HG03103 (cell line): ENCODE data around the gene EBF3.
A peak's percentile ranks its signal among the peaks of the same experiment; 100 is the strongest.

Experiments
- ATAC-seq: cut with Tn5 transposase; IDR thresholded peaks from one replicate; pipeline ENCODE4 v1.9.1; 2021; ENCODE audit warnings: low read depth; ENCODE audit not compliant: unreplicated experiment

The EBF3 gene

GRCh38 chr10:129893104-129894089 lies 70.7 kb downstream of the EBF3 start:
- no peak for ATAC-seq

GRCh38 chr10:129892548-129893052 lies 71.5 kb downstream of the EBF3 start:
- ATAC-seq, result no peak

- no peak for ATAC-seq
Measured at GRCh38 chr10:129891806-129892205, 72.3 kb downstream of the EBF3 start.

- ATAC-seq, result no peak
Measured at GRCh38 chr10:129890170-129890569, 73.9 kb downstream of the EBF3 start.

- ATAC-seq, result peak; percentile 89
Measured at GRCh38 chr10:129888784-129889616, 75.1 kb downstream of the EBF3 start.

- no peak for ATAC-seq
Measured at GRCh38 chr10:129887986-129888783, 75.9 kb downstream of the EBF3 start.

GRCh38 chr10:129887381-129887905 lies 76.6 kb downstream of the EBF3 start:
- no peak for ATAC-seq

GRCh38 chr10:129886263-129886662 lies 77.8 kb downstream of the EBF3 start:
- ATAC-seq, result no peak

- no peak for ATAC-seq
Measured at GRCh38 chr10:129885526-129885925, 78.5 kb downstream of the EBF3 start.

GRCh38 chr10:129884398-129885078 lies 79.5 kb downstream of the EBF3 start:
- ATAC-seq, result no peak

- ATAC-seq, result no peak
Measured at GRCh38 chr10:129883626-129884397, 80.3 kb downstream of the EBF3 start.

- no peak for ATAC-seq
Measured at GRCh38 chr10:129883029-129883428, 81.0 kb downstream of the EBF3 start.

- no peak for ATAC-seq
Measured at GRCh38 chr10:129882291-129883010, 81.6 kb downstream of the EBF3 start.

GRCh38 chr10:129881641-129882040 lies 82.4 kb downstream of the EBF3 start:
- ATAC-seq, result no peak

- ATAC-seq, result no peak
Measured at GRCh38 chr10:129880191-129880870, 83.7 kb downstream of the EBF3 start.

GRCh38 chr10:129879655-129880054 lies 84.4 kb downstream of the EBF3 start:
- no peak for ATAC-seq

GRCh38 chr10:129878835-129879234 lies 85.2 kb downstream of the EBF3 start:
- ATAC-seq, result no peak
